ENCODE data around the gene TAOK1. TPM values are rescaled to one million over a fixed set of nuclear protein-coding genes. Genes with fewer than 3 reads are reported as not detected.

TAOK1 gene
- polyA plus RNA-seq, 1 experiment = 34.2 TPM

DNA sequence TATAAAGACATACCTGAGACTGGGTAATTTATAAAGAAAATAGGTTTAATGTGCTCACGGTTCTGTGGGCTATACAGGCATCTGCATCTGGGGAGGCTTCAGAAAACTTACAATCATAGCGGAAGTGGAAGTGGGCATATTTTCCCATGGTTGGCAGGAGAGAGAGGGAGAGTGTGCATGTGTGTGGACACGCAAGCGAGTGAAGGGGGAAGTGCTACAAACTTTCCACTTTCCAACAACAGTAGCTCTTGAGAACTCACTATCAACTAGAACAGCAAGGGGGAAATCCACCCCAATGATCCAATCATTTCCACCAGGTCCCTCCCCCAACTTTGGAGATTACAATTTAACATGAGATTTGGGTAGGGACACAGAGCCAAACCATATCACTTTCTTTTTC lies 11.1 kb downstream of the TAOK1 start:
- TF ChIP-seq, protein P1, sequence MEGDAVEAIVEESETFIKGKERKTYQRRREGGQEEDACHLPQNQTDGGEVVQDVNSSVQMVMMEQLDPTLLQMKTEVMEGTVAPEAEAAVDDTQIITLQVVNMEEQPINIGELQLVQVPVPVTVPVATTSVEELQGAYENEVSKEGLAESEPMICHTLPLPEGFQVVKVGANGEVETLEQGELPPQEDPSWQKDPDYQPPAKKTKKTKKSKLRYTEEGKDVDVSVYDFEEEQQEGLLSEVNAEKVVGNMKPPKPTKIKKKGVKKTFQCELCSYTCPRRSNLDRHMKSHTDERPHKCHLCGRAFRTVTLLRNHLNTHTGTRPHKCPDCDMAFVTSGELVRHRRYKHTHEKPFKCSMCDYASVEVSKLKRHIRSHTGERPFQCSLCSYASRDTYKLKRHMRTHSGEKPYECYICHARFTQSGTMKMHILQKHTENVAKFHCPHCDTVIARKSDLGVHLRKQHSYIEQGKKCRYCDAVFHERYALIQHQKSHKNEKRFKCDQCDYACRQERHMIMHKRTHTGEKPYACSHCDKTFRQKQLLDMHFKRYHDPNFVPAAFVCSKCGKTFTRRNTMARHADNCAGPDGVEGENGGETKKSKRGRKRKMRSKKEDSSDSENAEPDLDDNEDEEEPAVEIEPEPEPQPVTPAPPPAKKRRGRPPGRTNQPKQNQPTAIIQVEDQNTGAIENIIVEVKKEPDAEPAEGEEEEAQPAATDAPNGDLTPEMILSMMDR (IDR thresholded peaks at IDR 0.05; ENCODE audit: low read depth, low read length) = no peak
- no peak overlapping the region for H3K4me3 ChIP-seq (ENCODE audit: low read depth, low read length)
- CTCF ChIA-PET = no interaction called here

DNA sequence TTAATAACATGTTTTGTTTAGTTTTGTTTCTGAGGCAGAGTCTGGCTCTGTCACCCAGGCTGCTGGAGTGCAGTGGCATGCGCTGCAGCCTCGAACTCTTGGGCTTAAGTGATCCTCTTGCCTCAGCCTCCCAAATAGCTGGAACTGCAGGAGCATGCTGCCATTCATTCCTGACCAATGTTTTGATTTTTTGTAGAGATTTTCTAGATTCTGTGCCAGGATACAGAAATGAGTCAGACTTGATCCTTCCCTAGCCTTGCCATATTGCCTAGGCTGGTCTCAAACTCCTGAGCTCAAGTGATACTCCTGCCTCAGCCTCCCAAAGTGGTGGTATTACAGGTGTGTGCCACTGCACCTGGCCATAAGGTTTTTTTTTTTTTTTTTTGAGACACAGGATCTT lies 17.7 kb downstream of the TAOK1 start:
- Histone ChIP-seq H3K4me3 (ENCODE audit: low read depth, low read length) (no peak overlapping the region), H3K27ac (ENCODE audit: low read depth, low read length) (no peak overlapping the region), H3K27me3 (ENCODE audit: control insufficient read depth, insufficient read depth, low read length) (no peaks in the 10 kb centered on the region), H3K9me3 (ENCODE audit: control insufficient read depth, insufficient read depth, low read length) (no peaks in the 10 kb centered on the region; the same call in 1 of the 2 replicates)
- TF ChIP-seq, protein P1 (IDR thresholded peaks at IDR 0.05; ENCODE audit: low read depth, low read length) = no peak
- ChIA-PET POLR2A (interaction anchor here (0.7 kb wide), 1 partner anchor 277 kb away, joined by 6 read pairs; no protein-coding TSS in a partner anchor), CTCF (interaction anchor here (0.6 kb wide), 1 partner anchor 173 kb away, joined by 4 read pairs; no protein-coding TSS in a partner anchor)
- DNase-seq (ENCODE audit: low read depth, low spot score) = no peak

More for the DNA sequence above, 11.1 kb downstream of the TAOK1 start:
- Histone ChIP-seq H3K27me3 (ENCODE audit: control insufficient read depth, insufficient read depth, low read length) (no peaks in the 10 kb centered on the region), H3K27ac (ENCODE audit: low read depth, low read length) (no peak overlapping the region), H3K9me3 (ENCODE audit: control insufficient read depth, insufficient read depth, low read length) (no peaks in the 10 kb centered on the region)
- DNase-seq (ENCODE audit: low read depth, low spot score) = no peak
- POLR2A ChIA-PET = interaction anchor here (0.6 kb wide), 1 partner anchor 95 kb away, joined by 3 read pairs; no protein-coding TSS in a partner anchor

DNA sequence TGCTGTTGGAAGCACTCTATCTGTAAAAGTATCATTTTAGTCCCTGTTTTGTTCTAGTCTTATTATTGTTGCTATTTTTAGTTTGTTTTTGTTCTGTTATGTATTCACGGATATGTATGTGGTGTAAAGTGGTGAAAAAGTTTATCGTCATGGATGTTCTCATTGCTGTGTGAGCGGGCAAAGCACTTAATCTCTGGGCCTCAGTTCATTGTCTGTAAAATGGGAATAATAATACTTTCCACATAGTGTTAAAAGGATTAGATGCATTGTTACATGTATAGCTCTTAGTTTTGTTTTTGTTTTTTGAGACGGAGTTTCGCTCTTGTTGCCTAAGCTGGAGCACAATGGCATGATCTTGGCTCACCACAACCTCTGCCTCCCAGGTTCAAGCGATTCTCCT lies 19.8 kb downstream of the TAOK1 start:
- Histone ChIP-seq H3K27ac (ENCODE audit: low read depth, low read length) (no peak overlapping the region), H3K9me3 (ENCODE audit: control insufficient read depth, insufficient read depth, low read length) (peaks cover 2% of the 10 kb centered on the region; the same call in 1 of the 2 replicates), H3K4me3 (ENCODE audit: low read depth, low read length) (no peak overlapping the region), H3K27me3 (ENCODE audit: control insufficient read depth, insufficient read depth, low read length) (no peaks in the 10 kb centered on the region)
- CTCF ChIA-PET = interaction anchor here (0.6 to 1.5 kb wide), 2 partner anchors 40 to 119 kb away, joined by 3 read pairs; no protein-coding TSS in a partner anchor
- TF ChIP-seq, protein P1 (IDR thresholded peaks at IDR 0.05; ENCODE audit: low read depth, low read length) = no peak
- DNase-seq (ENCODE audit: low read depth, low spot score) = no peak
- POLR2A ChIA-PET = no interaction called here

DNA sequence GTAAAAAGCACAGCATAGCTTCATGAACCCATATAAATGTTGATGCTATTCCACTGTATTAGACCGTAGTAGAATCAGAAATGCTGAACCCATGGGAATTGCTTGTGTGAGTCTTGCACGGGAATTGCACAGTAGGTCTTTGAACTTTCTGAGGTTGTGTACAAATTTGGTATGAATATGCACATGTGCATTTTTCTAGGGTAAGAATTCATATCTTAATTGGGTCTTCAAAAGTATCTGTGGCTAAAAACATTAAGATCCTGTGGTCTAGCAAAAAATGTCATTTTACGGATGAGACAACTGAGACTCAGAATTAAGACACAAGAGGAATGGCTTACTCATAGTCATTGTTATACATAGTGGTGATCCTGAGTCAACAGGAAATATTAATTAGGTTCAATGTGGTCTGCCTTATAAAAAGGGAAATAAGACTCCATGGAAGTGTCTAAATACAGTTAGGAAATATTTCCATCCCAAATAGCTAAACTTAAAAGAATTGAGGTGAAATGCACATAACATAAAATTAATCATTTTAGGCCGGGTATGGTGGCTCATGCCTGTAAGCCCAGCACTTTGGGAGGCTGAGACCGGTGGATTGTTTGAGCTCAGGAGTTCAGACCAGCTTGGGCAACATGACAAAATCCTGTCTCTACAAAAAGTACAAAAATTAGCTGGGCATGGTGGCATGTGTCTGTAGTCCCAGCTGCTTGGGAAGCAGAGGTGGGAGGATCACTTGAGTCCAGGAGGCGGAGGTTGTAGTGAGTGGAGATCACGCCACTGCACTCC lies 22.8 kb downstream of the TAOK1 start:
- peaks cover 2% of the 10 kb centered on the region; the same call in 1 of the 2 replicates for H3K9me3 ChIP-seq (ENCODE audit: control insufficient read depth, insufficient read depth, low read length)
- POLR2A ChIA-PET = interaction anchor here (0.7 to 0.9 kb wide), 3 partner anchors 22 to 39 kb away, joined by 3 to 12 read pairs (median 3); no protein-coding TSS in a partner anchor
- CTCF ChIA-PET = interaction anchor here (1.6 kb wide), 1 partner anchor 43 kb away, joined by 9 read pairs; no protein-coding TSS in a partner anchor
- no peak overlapping the region for H3K4me3 ChIP-seq (ENCODE audit: low read depth, low read length)
- H3K27me3 ChIP-seq (ENCODE audit: control insufficient read depth, insufficient read depth, low read length) = no peaks in the 10 kb centered on the region
- TF ChIP-seq, protein P1 (IDR thresholded peaks at IDR 0.05; ENCODE audit: low read depth, low read length) = no peak
- DNase-seq (ENCODE audit: low read depth, low spot score) = peak; percentile 6
- no peak overlapping the region for H3K27ac ChIP-seq (ENCODE audit: low read depth, low read length)

DNA sequence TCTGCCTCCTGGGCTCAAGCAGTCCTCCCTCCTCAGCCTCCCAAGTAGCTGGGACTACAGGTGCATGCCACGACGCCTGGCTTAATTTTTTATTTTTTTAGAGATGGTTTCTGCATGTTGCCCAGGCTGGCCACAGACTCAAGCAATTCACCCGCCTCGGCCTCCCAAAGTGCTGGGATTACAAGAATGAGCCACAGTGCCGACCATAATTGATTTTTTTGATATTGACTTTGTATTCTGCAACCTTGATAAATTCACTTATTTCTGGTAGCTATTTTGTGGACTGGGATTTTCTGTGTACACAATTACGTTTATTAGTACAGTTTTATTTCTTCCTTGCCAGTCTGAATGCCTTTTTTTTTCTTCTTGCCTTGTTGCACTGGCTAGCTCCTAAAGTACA lies 30.0 kb downstream of the TAOK1 start:
- Histone ChIP-seq H3K9me3 (ENCODE audit: control insufficient read depth, insufficient read depth, low read length) (no peaks in the 10 kb centered on the region), H3K27me3 (ENCODE audit: control insufficient read depth, insufficient read depth, low read length) (no peaks in the 10 kb centered on the region), H3K27ac (ENCODE audit: low read depth, low read length) (no peak overlapping the region), H3K4me3 (ENCODE audit: low read depth, low read length) (no peak overlapping the region)
- no peak for DNase-seq (ENCODE audit: low read depth, low spot score)
- POLR2A ChIA-PET = no interaction called here
- CTCF ChIA-PET = interaction anchor here (0.6 to 1.2 kb wide), 2 partner anchors 118 to 166 kb away, joined by 3 read pairs; no protein-coding TSS in a partner anchor
- TF ChIP-seq, protein P1 (IDR thresholded peaks at IDR 0.05; ENCODE audit: low read depth, low read length) = no peak

Measured in AG04450 (cell line).